Activated T-helper 1 cell treated with anti-CD3 and anti-CD28 coated beads, Interleukin-2, amount 50 U/mL, for 16 hours (primary cell): ENCODE measurements around the gene PRM3.

Experiments used
- DNase-seq, 2 donors: peaks; one replicate each; pipeline ENCODE4 v3.0.0-alpha.2; 2020; ENCODE audit warnings: low read depth in 1 of 2, low spot score in 1 of 2

The PRM3 gene

DNA sequence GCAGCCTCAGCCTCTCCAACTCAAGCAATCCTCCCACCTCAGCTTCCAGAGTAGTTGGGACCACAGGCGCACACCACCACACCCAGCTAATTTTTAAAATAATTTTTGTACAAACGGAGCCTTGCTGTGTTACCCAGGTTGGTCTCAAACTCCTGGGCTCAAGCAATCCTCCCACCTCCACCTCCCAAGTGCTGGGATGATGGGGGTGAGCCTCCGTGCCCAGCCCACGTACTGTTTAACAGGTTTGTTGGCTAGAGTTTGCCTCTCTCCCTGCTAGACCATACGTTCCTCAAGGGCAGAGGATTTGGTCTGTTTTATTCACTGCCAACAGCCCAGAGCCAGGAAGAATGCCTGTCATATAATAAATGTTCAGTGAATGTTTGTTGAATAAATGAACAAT is 44.0 kb downstream of the PRM3 start:
- DNase-seq = no peak

DNA sequence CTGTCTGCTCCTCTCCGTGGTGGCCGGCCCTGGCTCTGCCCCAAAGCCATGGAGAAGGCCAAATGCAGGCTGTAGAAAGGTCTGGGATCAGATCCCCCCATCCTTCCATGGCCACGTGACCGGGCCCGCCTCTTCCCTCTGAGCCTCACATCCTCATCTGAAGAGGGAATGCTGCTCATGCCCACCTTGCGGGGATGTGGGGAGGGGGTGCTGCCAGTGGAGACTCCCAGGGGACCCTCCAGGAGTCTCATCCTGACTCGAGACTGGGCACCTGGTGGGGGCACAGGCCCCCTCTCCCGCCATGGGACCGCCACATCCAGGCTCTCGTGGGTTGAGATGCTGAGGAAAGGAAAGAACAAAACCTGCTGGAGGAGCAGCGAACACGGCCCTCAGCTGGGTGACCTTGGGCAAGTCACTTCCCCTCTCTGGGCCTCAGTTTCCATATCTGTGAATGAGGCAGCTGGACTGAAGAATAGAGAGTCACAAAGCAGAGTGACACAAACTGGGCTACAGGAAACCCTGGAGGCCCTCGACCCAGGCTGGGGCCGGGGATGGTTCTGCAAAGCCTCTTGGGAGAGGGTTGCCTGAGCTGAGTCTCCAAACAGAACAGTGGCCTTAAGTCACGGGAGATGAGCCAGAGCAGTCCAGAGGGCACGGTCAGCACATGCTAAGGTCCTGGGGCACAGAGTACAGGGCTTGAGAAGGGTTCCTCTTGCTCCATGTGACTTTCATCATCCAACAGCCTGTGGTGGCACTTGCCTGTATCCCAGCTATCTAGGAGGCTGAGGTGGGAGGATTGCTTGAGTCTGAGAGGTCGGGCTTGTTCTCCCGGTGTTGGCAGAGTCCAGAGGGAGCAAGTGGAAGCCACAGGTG is 47.5 kb downstream of the PRM3 start:
- no peak for DNase-seq

DNA sequence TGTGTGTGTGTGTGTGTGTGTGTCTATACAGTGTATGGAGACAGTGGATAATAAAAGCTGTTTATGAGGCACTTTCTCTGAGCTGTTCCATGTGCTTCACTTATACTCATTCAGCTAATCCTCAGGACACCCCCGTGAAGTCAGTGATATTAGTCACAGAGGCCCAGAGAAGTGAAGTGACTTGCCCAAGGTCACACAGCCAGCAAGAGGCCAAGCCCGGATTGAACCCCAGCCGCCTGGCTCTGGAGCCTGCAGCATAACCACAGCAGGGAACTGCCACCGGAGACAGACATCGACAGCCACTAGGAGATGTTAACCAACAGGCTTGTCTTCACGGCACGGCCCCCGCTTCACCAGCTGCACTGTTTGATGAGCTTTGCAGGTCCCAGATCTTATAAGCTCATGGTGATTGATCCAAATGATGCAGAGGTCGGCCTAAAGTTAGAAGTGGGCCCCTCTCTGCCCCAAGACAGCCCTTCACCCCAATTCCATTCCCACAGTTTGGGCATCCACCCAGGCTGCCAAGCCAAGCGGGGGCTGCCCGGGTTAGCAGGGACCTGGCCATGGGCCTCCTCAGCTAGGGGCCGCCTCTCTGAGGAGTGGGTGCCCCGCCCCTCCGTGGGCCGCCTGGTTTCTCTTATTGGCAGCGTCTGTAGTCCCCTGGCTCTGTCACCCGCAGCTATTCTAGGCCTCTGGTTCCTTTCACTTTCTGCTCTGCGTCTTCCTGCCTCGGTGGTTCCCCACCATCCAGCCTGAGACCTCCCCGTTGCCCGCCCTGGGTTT is 48.3 kb downstream of the PRM3 start:
- peak; percentile 28 to 72 for DNase-seq

DNA sequence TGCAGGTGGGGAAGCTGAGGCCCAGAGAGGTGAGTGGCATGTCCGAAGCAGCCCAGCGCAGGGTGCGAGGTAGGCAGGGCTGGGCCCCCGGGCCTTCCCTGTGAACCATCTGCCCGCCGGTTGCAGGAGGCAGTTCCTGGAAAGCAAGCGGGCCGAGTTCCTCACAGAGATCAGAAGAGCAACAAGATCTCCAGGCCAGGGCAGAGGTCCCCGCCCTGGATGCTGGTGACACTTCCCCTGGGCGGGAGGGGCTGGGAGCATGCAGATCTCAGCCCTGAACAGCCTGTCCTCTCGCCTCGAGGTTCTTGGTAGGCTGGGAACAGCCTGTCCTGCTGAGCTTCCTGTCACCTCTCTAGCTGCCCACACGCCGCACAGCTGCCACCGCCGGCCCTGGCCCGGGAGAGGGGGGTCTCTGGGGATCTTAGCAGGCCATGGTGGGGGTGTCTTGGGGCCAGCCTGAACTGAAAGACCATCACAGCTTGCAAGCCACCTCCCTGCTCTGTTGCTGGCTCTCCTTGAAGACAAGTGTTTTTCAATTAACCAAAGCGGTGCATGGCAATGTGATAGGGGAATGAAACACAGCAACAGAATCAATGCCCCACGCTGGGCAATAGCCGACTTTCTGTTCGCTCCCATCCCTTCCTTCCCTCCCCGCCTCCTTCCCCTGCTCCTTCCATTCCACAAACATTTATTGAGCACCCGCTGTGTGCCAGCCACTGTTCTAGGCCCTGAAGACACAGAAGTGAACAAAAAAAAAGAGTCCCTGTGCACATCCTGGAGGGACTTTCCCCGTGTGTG is 49.1 kb downstream of the PRM3 start:
- DNase-seq = peak; percentile 13 to 29
